Type B pancreatic cell (in vitro differentiated cells): ENCODE data around the gene PLXNA1. TPM values are rescaled to one million over a fixed set of nuclear protein-coding genes. Genes with fewer than 3 reads are reported as not detected.

Experiments
- DNase-seq: peaks from one replicate; pipeline ENCODE4 v3.0.0; 2021; ENCODE audit warnings: mixed read lengths; ENCODE audit not compliant: unreplicated experiment; ENCODE audit errors: extremely low spot score
- H3K27ac Mint-ChIP-seq: 2 replicates; pipeline ENCODE4 v1.8.0; 2021; ENCODE audit warnings: mild to moderate bottlenecking, mixed read lengths
- H3K27me3 Mint-ChIP-seq: 2 replicates; pipeline ENCODE4 v1.8.0; 2021; ENCODE audit warnings: mixed read lengths
- H3K36me3 Mint-ChIP-seq: 2 replicates; pipeline ENCODE4 v1.8.0; 2021; ENCODE audit warnings: mixed read lengths
- H3K4me1 Mint-ChIP-seq: one replicate; pipeline ENCODE4 v1.8.0; 2021; ENCODE audit warnings: mixed read lengths; ENCODE audit not compliant: unreplicated experiment
- H3K4me3 Mint-ChIP-seq: 2 replicates; pipeline ENCODE4 v1.8.0; 2021; ENCODE audit warnings: mild to moderate bottlenecking, mixed read lengths
- H3K9me3 Mint-ChIP-seq: 2 replicates; pipeline ENCODE4 v1.8.0; 2021; ENCODE audit warnings: mixed read lengths
- CTCF ChIP-seq: fragments of 200-600 bp; sonication (generic); conservative IDR thresholded peaks from 2 replicates; pipeline ENCODE4 v1.5.0; 2021; ENCODE audit warnings: antibody characterized with exemption, mild to moderate bottlenecking
- total RNA-seq: library from RNA; stranded (reverse); gene quantifications from 2 replicates; pipeline ENCODE4 v1.2.1, GENCODE V29; 2021; ENCODE audit warnings: low replicate concordance

Gene PLXNA1
- total RNA-seq, 1 donor from 2014 or later: 59.2 TPM

- no peaks in the 10 kb centered on the region for H3K9me3 Mint-ChIP-seq
- no peak for DNase-seq
Measured at GRCh38 chr3:126957776-126958637, 24.9 kb upstream of the PLXNA1 start.

DNA sequence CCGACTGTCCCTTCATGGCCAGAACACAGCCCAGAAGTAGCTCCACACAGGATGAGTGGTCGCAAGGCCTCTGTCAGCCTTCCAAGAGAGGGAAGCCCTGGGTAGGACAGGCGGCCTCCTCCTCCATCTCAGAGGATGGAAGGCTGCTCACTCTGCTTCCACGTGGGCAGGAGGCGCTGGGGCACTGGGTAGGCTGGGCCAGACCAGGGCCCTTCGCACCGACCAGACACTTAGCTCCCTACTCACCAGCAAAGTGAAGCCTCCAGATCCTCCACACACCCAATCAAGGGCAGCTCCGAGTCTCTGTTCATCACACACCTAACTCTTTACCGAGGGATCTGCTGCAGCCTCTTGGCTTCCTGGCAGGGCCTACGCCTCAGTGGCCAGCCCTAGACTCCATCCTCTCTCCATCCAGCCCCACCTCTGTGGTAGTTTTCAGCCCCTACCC lies 24.3 kb upstream of the PLXNA1 start:
- H3K4me1 Mint-ChIP-seq: peaks cover 23% of the 10 kb centered on the region
- no peak for DNase-seq
- H3K9me3 Mint-ChIP-seq: no peaks in the 10 kb centered on the region
- H3K36me3 Mint-ChIP-seq: peaks cover 4% of the 10 kb centered on the region
- H3K27ac Mint-ChIP-seq: peak overlapping the region; percentile 61
- TF ChIP-seq CTCF: no peak
- no peak overlapping the region for H3K4me3 Mint-ChIP-seq
- H3K27me3 Mint-ChIP-seq: peaks cover 3% of the 10 kb centered on the region

More at GRCh38 chr3:126957776-126958637, 24.9 kb upstream of the PLXNA1 start:
- TF ChIP-seq CTCF: no peak
- Mint-ChIP-seq H3K27ac (no peak overlapping the region), H3K4me1 (peaks cover 23% of the 10 kb centered on the region), H3K27me3 (peaks cover 3% of the 10 kb centered on the region), H3K36me3 (peaks cover 4% of the 10 kb centered on the region), H3K4me3 (no peak overlapping the region)

- no peak for TF ChIP-seq CTCF
- H3K27me3 Mint-ChIP-seq: peaks cover 3% of the 10 kb centered on the region
- peaks cover 23% of the 10 kb centered on the region for H3K4me1 Mint-ChIP-seq
- H3K9me3 Mint-ChIP-seq: no peaks in the 10 kb centered on the region
- DNase-seq: no peak
- H3K27ac Mint-ChIP-seq: peak overlapping the region; percentile 84
- peaks cover 4% of the 10 kb centered on the region for H3K36me3 Mint-ChIP-seq
- no peak overlapping the region for H3K4me3 Mint-ChIP-seq
Measured at GRCh38 chr3:126959136-126959920, 23.6 kb upstream of the PLXNA1 start.

DNA sequence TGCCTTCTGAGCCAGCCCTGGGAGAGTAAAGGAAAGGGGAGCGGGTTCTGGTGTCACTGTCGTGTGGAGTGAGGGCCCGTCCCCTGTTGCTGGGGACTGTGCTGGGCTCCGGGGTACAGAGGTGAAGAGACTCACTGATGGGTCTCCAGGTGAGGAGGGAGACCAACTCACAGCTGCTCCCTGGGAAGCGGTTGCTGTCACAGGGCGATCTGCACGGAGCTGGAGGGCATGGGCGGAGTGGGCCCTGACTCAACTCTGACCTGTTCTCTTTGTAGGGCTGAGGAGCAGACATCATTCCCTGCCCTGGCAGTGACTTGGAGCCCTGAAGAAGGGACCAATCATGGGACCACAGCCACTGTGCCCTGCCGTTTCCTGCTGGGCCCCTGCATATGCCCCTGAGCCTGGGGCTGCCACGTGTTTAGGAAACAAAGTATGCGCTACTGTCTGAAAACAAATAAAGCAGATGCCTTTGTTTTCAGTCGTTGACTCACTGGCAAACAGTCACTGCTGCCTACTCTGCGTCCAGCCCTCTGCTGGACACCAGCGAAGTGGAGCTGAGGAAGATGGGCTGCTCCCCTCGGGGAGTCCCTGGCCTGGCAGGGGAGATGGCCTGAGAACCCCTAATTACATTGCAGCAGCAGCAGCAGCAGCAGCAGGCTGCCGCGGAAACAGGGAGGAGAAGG lies 22.9 kb upstream of the PLXNA1 start:
- no peak for DNase-seq
- Mint-ChIP-seq H3K9me3 (no peaks in the 10 kb centered on the region), H3K4me3 (peak overlapping the region; percentile 51), H3K4me1 (peaks cover 23% of the 10 kb centered on the region), H3K27ac (peak overlapping the region; percentile 84), H3K36me3 (peaks cover 4% of the 10 kb centered on the region), H3K27me3 (peaks cover 3% of the 10 kb centered on the region)
- peak; percentile 55 for TF ChIP-seq CTCF

DNA sequence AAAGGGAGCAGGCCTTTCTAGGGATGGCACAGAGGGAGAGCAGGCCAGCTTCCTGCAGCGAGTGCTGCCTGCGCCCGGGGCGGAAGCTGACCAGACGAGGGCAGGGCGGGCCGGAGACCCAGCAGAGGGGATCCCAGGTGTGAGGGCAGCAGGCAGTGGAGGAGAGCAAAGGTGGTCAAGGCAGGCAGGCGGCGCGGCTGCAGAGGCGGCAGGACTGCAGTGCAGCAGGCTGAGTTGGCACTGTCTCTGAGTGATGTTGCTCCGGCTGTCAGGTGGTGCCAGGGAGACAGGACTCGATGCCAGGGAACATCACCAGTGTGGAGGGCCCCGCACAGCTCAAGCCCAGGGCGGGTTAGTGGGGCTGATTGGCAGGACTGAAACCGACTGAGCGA lies 22.3 kb upstream of the PLXNA1 start:
- H3K4me1 Mint-ChIP-seq: peaks cover 23% of the 10 kb centered on the region
- peak overlapping the region; percentile 84 for H3K27ac Mint-ChIP-seq

More for the DNA sequence above, 22.3 kb upstream of the PLXNA1 start:
- peaks cover 3% of the 10 kb centered on the region for H3K27me3 Mint-ChIP-seq
- no peak for DNase-seq
- H3K36me3 Mint-ChIP-seq: peaks cover 4% of the 10 kb centered on the region
- peak; percentile 6 for TF ChIP-seq CTCF
- H3K4me3 Mint-ChIP-seq: no peak overlapping the region
- no peaks in the 10 kb centered on the region for H3K9me3 Mint-ChIP-seq
